GM12864 (cell line): ENCODE data around the gene SPAG17.

Experiments
- DNase-seq: peaks from one replicate; pipeline ENCODE4 v3.0.0-alpha.2; 2011; ENCODE audit warnings: low read depth
- H3K4me3 ChIP-seq: 2 replicates; pipeline ENCODE4 v1.5.1; 2011; ENCODE audit warnings: mild to moderate bottlenecking, low read depth, low read length, control low read depth
- CTCF ChIP-seq: IDR thresholded peaks from 2 replicates; pipeline ENCODE4 v1.5.1; 2011; ENCODE audit warnings: low read depth, mild to moderate bottlenecking, moderate library complexity, low read length, control low read depth, inconsistent platforms; ENCODE audit errors: missing control alignments

The SPAG17 gene

GRCh38 chr1:118183586-118183985 lies 1.4 kb downstream of the SPAG17 start:
- no peak for TF ChIP-seq CTCF
- no peak overlapping the region for H3K4me3 ChIP-seq
- DNase-seq = no peak

GRCh38 chr1:118177998-118178397 lies 7.0 kb downstream of the SPAG17 start:
- DNase-seq = no peak
- H3K4me3 ChIP-seq = no peak overlapping the region
- no peak for TF ChIP-seq CTCF

- TF ChIP-seq CTCF = no peak
- DNase-seq = no peak
- H3K4me3 ChIP-seq = no peak overlapping the region
Observed at GRCh38 chr1:118169016-118169415, 16.0 kb downstream of the SPAG17 start.

- no peak overlapping the region for H3K4me3 ChIP-seq
- DNase-seq = no peak
- no peak for TF ChIP-seq CTCF
Observed at GRCh38 chr1:118160806-118161205, 24.2 kb downstream of the SPAG17 start.

GRCh38 chr1:118159569-118159968 lies 25.5 kb downstream of the SPAG17 start:
- H3K4me3 ChIP-seq = no peak overlapping the region
- no peak for DNase-seq
- no peak for TF ChIP-seq CTCF

- no peak for TF ChIP-seq CTCF
- no peak for DNase-seq
- no peak overlapping the region for H3K4me3 ChIP-seq
Observed at GRCh38 chr1:118158924-118159323, 26.1 kb downstream of the SPAG17 start.

GRCh38 chr1:118157506-118157905 lies 27.5 kb downstream of the SPAG17 start:
- H3K4me3 ChIP-seq = no peak overlapping the region
- TF ChIP-seq CTCF = no peak
- no peak for DNase-seq
